ENCODE results near the gene GPR50.

DNA sequence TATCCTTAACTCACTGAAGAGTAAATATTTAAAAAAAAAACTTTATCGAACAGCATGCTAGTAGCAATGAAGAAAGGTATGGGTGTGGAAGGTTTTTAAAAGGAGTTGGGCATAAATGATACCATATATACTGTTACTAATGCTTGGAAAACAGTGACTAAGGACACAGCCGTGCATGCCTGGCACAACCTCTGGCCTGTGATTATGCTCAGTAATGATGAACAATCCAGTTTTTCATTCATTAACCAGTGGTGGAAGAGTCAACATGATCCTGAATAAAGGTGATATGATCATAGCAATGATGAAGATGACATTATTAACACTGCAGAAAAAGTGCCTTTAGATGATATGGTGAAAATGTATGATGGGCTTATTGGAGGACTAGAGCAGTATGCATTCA lies 43.9 kb upstream of the GPR50 start:
- TF ChIP-seq CTCF (tag by site-specific recombination; IDR thresholded peaks at IDR 0.05) (no peak), ZNF146 (tag by site-specific recombination; IDR thresholded peaks at IDR 0.05) (no peak), ZNF292 (tag by site-specific recombination; IDR thresholded peaks at IDR 0.05; ENCODE audit: borderline replicate concordance, low read depth) (no peak), SETDB1 (IDR thresholded peaks at IDR 0.05; ENCODE audit: insufficient read length, low read length) (no peak), ZNF624 (tag by site-specific recombination; IDR thresholded peaks at IDR 0.05) (no peak), ZNF121 (tag by site-specific recombination; IDR thresholded peaks at IDR 0.05) (no peak), HIC1 (tag by site-specific recombination; IDR thresholded peaks at IDR 0.05) (no peak), KLF10 (tag by site-specific recombination; IDR thresholded peaks at IDR 0.05) (no peak), GLI4 (tag by site-specific recombination; IDR thresholded peaks at IDR 0.05) (no peak), MYNN (tag by site-specific recombination; IDR thresholded peaks at IDR 0.05; ENCODE audit: borderline replicate concordance) (no peak), HOXA7 (CRISPR knock-in tag; IDR thresholded peaks at IDR 0.05; ENCODE audit: borderline replicate concordance) (no peak), ZNF830 (tag by site-specific recombination; IDR thresholded peaks at IDR 0.05; ENCODE audit: low read depth) (no peak)
